Measurements from ENCODE around the gene PLCB1. TPM values are rescaled to one million over a fixed set of nuclear protein-coding genes. Genes with fewer than 3 reads are reported as not detected.

PLCB1 gene
- total RNA-seq, 1 experiment from 2014 or later, result 6.8 TPM

DNA sequence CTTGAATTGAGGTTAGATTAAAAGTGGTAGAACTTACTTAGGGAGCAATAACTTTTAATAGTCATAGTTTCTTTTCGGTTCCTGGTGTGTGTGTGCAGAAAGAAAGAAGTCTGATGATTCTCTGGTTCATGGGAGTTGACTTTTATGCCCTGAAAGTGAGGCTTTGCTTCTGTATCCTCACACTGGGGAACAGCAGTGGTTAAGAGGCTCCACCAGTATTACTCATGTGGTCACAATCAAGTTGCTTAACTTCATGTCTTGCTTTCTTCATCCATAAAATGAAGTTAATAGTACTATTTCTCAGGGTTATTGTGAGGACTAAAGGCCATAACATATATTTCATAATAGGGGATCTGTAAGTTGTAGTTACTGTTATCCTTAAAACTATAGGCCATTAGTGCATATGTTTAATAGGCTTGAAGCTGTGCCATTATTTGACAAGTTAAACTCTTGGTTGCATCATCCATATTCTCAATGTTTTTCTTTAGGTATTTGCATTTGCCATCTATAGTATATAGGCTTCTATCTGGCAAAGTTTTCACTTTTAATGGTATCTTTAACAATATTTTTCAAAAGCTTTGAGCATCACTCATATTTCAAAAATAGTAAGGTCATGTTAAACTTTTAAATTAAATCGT is 262.4 kb downstream of the PLCB1 start:
- intact Hi-C loops (cut with micrococcal nuclease; ENCODE audit: unreplicated experiment), result no loop called here
- Histone ChIP-seq H3K4me3 (ENCODE audit: low read depth, low read length, poor library complexity, severe bottlenecking) (no peak overlapping the region), H3K4me1 (ENCODE audit: insufficient read depth, low read length, poor library complexity, severe bottlenecking) (peaks cover 4% of the 10 kb centered on the region), H3K27me3 (replicated peaks; ENCODE audit: insufficient read depth, low read depth, low read length, poor library complexity) (no peaks in the 10 kb centered on the region), H3K27ac (ENCODE audit: low read depth, low read length, poor library complexity, severe bottlenecking) (no peak overlapping the region), H3K9me3 (ENCODE audit: low read depth, low read length, poor library complexity, severe bottlenecking) (no peaks in the 10 kb centered on the region), H3K36me3 (ENCODE audit: insufficient read depth, low read length, poor library complexity, severe bottlenecking) (no peaks in the 10 kb centered on the region)
- ChIA-PET CTCF (no interaction called here), POLR2A (ENCODE audit: low non-redundant PET) (no interaction called here)
- DNase-seq (ENCODE audit: low spot score), result no peak
- TF ChIP-seq, protein P1, sequence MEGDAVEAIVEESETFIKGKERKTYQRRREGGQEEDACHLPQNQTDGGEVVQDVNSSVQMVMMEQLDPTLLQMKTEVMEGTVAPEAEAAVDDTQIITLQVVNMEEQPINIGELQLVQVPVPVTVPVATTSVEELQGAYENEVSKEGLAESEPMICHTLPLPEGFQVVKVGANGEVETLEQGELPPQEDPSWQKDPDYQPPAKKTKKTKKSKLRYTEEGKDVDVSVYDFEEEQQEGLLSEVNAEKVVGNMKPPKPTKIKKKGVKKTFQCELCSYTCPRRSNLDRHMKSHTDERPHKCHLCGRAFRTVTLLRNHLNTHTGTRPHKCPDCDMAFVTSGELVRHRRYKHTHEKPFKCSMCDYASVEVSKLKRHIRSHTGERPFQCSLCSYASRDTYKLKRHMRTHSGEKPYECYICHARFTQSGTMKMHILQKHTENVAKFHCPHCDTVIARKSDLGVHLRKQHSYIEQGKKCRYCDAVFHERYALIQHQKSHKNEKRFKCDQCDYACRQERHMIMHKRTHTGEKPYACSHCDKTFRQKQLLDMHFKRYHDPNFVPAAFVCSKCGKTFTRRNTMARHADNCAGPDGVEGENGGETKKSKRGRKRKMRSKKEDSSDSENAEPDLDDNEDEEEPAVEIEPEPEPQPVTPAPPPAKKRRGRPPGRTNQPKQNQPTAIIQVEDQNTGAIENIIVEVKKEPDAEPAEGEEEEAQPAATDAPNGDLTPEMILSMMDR (conservative IDR thresholded peaks at IDR 0.05; ENCODE audit: low read depth, low read length), result no peak
- no peak for TF ChIP-seq EZH2 (IDR thresholded peaks at IDR 0.05; ENCODE audit: borderline replicate concordance, low read depth, low read length, poor library complexity, severe bottlenecking)
- BruUV-seq (replicated peaks), result no TSS peak

DNA sequence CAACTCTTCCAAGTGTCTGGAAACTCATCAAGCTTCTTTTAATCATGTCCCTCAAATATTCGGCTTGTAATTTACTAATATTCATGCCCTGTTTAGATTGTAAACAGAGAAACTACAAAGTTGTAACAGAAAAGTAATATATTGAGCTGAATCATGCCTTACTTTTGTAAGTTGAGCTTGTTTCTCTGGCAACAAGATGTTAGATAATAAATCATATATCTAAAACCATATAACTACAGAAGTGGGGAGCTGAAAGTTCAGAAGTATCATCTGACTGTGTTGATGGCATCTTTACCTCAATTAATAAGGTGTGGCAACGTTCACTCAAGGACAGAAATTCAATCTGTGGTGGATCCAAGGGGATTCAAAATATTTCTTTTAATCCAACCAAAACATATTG is 263.9 kb downstream of the PLCB1 start:
- Histone ChIP-seq H3K9me3 (ENCODE audit: low read depth, low read length, poor library complexity, severe bottlenecking) (no peaks in the 10 kb centered on the region), H3K27me3 (replicated peaks; ENCODE audit: insufficient read depth, low read depth, low read length, poor library complexity) (no peaks in the 10 kb centered on the region), H3K27ac (ENCODE audit: low read depth, low read length, poor library complexity, severe bottlenecking) (no peak overlapping the region), H3K4me1 (ENCODE audit: insufficient read depth, low read length, poor library complexity, severe bottlenecking) (peaks cover 15% of the 10 kb centered on the region), H3K36me3 (ENCODE audit: insufficient read depth, low read length, poor library complexity, severe bottlenecking) (no peaks in the 10 kb centered on the region), H3K4me3 (ENCODE audit: low read depth, low read length, poor library complexity, severe bottlenecking) (no peak overlapping the region)
- CTCF ChIA-PET, result no interaction called here
- no TSS peak for BruUV-seq (replicated peaks)
- TF ChIP-seq, protein P1 (conservative IDR thresholded peaks at IDR 0.05; ENCODE audit: low read depth, low read length), result no peak
- no peak for TF ChIP-seq EZH2 (IDR thresholded peaks at IDR 0.05; ENCODE audit: borderline replicate concordance, low read depth, low read length, poor library complexity, severe bottlenecking)
- POLR2A ChIA-PET (ENCODE audit: low non-redundant PET), result no interaction called here
- DNase-seq (ENCODE audit: low spot score), result no peak
- intact Hi-C loops (cut with micrococcal nuclease; ENCODE audit: unreplicated experiment), result no loop called here

DNA sequence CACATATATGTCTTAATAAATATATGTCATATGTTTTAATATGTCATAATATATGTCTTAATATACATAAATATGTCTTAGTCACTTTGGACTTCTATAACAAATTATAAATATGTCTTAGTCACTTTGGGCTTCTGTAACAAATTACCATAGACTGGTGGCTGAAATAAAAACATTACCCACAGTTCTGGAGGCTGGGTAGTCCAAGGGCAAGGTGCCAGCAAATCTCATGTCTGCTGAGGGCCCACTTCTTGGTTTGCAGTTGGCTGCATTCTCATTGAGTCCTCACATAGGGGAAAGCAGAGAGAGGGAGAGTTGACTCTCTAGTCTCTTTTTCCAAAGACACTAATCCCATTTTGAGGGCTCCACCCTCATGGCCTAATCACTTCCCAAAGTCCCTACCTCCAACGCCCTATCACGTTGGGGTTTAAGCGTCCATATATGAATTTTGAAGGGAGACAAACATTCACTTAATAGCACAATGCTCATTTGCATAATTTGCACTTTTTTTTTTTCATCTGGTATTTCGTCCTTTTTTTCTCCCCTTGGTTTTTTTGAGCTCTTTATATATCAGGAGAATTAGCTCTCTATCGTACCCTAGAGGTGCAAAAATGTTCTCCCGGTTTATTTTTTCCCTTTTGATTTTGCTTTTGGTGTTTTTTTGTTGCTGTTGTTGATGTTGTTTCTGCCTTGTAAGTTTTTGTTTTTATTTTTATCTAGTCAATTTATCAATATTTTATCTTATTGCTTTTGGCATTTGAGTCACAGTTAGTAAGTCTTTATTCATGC is 266.4 kb downstream of the PLCB1 start:
- intact Hi-C loops (cut with micrococcal nuclease; ENCODE audit: unreplicated experiment), result no loop called here
- H3K9me3 ChIP-seq (ENCODE audit: low read depth, low read length, poor library complexity, severe bottlenecking), result no peaks in the 10 kb centered on the region
- BruUV-seq (replicated peaks), result no TSS peak
- no peaks in the 10 kb centered on the region for H3K27me3 ChIP-seq (replicated peaks; ENCODE audit: insufficient read depth, low read depth, low read length, poor library complexity)
- ChIA-PET POLR2A (ENCODE audit: low non-redundant PET) (no interaction called here), CTCF (interaction anchor here (0.7 to 1.0 kb wide), 3 partner anchors 13 to 353 kb away, joined by 4 to 6 read pairs (median 4); no protein-coding TSS in a partner anchor)
- peaks cover 15% of the 10 kb centered on the region for H3K4me1 ChIP-seq (ENCODE audit: insufficient read depth, low read length, poor library complexity, severe bottlenecking)
- DNase-seq (ENCODE audit: low spot score), result no peak
- no peak overlapping the region for H3K4me3 ChIP-seq (ENCODE audit: low read depth, low read length, poor library complexity, severe bottlenecking)
- no peaks in the 10 kb centered on the region for H3K36me3 ChIP-seq (ENCODE audit: insufficient read depth, low read length, poor library complexity, severe bottlenecking)
- TF ChIP-seq EZH2 (IDR thresholded peaks at IDR 0.05; ENCODE audit: borderline replicate concordance, low read depth, low read length, poor library complexity, severe bottlenecking), result no peak
- TF ChIP-seq, protein P1 (conservative IDR thresholded peaks at IDR 0.05; ENCODE audit: low read depth, low read length), result peak; percentile 43
- no peak overlapping the region for H3K27ac ChIP-seq (ENCODE audit: low read depth, low read length, poor library complexity, severe bottlenecking)
